GM21528 (cell line): ENCODE data around the gene NUAK2.

Experiments used
- ATAC-seq: cut with Tn5 transposase; IDR thresholded peaks from one replicate; pipeline ENCODE4 v1.9.1; 2021; ENCODE audit warnings: mild to moderate bottlenecking, moderate library complexity; ENCODE audit not compliant: unreplicated experiment, low FRiP score

The NUAK2 gene

DNA sequence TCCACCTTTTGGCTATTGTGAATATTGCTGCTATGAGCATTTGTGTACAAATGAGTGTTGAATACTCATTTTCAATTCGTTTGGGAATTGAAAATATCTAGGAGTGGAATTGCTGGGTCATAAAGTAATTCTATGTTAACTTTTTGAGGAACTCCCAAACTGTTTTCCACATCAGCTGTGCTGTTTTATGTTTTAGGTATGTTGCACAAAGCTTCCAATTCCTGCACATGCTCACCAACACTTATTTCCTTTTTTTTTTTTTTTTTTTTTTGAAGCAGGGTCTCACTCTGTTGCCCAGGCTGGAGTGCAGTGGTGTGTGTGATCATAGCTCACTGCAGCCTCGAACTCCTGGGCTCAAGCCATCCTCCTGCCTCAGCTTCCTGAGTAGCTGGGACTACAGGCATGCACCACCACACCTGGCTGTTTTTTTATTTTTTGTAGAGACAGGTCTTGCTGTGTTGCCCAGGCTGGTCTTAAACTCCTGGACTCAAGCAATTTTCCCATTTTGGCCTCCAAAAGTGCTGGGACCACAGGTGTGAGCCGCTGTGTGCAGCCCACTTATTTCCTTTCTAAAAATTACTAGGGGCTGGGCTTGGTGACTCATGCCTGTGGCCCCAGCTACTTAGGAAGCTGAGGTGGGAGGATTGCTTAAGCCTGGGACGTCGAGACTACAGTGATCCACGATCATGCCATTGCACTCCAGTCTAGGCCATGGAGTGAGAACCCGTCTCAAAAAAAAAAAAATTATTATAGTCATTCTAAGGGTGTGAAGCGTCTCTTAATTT is 60.4 kb downstream of the NUAK2 start:
- ATAC-seq, result no peak

DNA sequence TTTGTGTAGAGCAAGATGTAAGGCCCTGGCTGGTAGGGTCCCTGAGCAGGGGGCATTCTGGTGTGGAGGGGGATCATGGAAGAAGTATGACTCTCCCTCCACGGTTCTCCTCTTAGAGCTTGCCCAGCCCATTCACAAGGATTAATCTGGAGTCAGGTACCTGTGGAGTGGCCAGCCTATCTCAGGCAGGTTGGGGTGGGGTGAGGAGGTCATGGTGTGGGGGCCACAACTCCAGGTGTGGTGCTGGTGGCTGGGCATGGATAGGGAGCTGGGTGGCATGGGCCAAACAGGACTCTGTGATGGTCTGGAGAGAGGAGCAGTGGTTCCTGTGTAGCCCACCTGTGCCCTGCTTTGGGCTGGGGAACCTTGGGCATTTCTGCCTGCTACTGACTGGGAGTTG is 61.5 kb downstream of the NUAK2 start:
- no peak for ATAC-seq

GRCh38 chr1:205259324-205259832 is 62.2 kb downstream of the NUAK2 start:
- ATAC-seq, result no peak

GRCh38 chr1:205258719-205259118 is 62.8 kb downstream of the NUAK2 start:
- no peak for ATAC-seq

GRCh38 chr1:205258261-205258691 is 63.3 kb downstream of the NUAK2 start:
- ATAC-seq, result no peak

- no peak for ATAC-seq
These were observed 63.8 kb downstream of the NUAK2 start for GRCh38 chr1:205257735-205258134.

- no peak for ATAC-seq
These were observed 64.5 kb downstream of the NUAK2 start for GRCh38 chr1:205256951-205257625.

DNA sequence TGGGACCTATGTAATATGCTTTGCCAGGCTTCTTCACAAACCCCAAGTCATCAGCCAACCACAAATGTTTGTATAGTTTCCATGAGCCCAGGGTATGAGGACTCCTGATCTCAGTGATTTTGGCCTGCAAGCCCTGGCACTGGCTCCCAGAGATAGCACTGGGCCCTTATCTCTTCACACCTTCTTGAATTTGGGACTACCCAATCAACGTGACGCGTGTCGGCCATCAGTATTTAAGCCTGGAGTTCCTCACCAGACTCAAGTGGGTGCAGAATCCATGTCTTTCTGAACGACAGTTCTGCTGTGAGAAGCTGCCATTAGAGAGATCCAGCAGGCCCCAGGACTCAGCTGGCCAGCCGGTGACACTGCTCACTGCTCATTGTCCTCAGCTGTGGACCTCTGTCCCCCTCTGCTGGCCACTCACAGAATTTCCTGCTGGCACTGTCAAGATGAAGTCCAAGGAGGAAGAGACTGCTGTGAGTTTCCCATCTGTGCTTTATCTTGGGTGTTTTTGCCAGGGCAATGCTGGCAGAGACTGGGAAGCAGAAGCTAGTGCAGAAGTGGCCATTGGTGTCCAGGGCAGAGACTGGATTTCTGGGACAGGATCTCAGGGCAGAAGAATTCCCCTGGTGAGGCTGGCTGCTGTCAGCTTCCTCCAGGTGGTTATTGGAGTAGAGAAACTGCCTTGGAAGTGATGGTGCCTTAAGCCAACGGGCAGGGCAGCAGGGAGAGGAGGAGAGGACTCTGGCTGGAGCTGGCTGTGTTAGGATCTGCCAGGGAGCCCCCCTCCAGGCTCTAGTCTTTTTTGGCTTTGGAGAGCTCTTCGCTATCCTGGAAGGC is 65.4 kb downstream of the NUAK2 start:
- no peak for ATAC-seq
